Esophagus muscularis mucosa (tissue), 4 donors: ENCODE results near the gene MCRIP2. TPM values are rescaled to one million over a fixed set of nuclear protein-coding genes. Genes with fewer than 3 reads are reported as not detected.
A peak's percentile ranks its signal among the peaks of the same experiment; 100 is the strongest.

Experiments used
- DNase-seq: peaks from one replicate; pipeline ENCODE4 v3.0.0-alpha.2; 2017; ENCODE audit errors: extremely low spot score
- H3K27ac ChIP-seq, 4 donors: fragments of 200-600 bp; sonication (generic); replicated peaks in 1 of 4; 1 replicate in 3 of 4; 2 replicates in 1 of 4; pipeline ENCODE4 v1.5.1; 2016 to 2019; ENCODE audit warnings: mild to moderate bottlenecking in 1 of 4
- H3K27me3 ChIP-seq, 4 donors: fragments of 200-600 bp; sonication (generic); one replicate each; pipeline versions ENCODE4 v1.5.1 to v1.6.0; 2016 to 2019
- H3K36me3 ChIP-seq, 4 donors: fragments of 200-600 bp; sonication (generic); one replicate each; pipeline ENCODE4 v1.5.1; 2016 to 2019
- H3K4me1 ChIP-seq, 4 donors: fragments of 200-600 bp; sonication (generic); one replicate each; pipeline ENCODE4 v1.5.1; 2016 to 2019
- H3K4me3 ChIP-seq, 4 donors: fragments of 200-600 bp; sonication (generic); 1 replicate in 2 of 4; 2 replicates in 2 of 4; pipeline ENCODE4 v1.5.1; 2016 to 2019; ENCODE audit warnings: mild to moderate bottlenecking in 4 of 4, moderate library complexity in 1 of 4
- H3K9me3 ChIP-seq, 4 donors: fragments of 200-600 bp; sonication (generic); 1 replicate in 3 of 4; 2 replicates in 1 of 4; pipeline ENCODE4 v1.5.1; 2016 to 2019
- CTCF ChIP-seq, 3 experiments: fragments of 200-600 bp in 2 of 3; fragments of 450-650 bp in 1 of 3; sonication (generic) in 2 of 3; IDR thresholded peaks; one replicate each; pipeline ENCODE4 v1.5.1; 2017 to 2019; ENCODE audit warnings: antibody characterized with exemption in 3 of 3, mild to moderate bottlenecking in 2 of 3, moderate library complexity in 1 of 3
- EP300 ChIP-seq: sonication (generic); formaldehyde crosslinking; IDR thresholded peaks from one replicate; pipeline ENCODE4 v1.6.1; 2017; ENCODE audit warnings: antibody characterized with exemption
- POLR2A ChIP-seq: fragments of 450-650 bp; IDR thresholded peaks from one replicate; pipeline ENCODE4 v1.6.1; 2017; ENCODE audit warnings: antibody characterized with exemption, moderate library complexity, mild to moderate bottlenecking, low read depth
- POLR2AphosphoS5 ChIP-seq, 2 donors: sonication (generic); formaldehyde crosslinking; IDR thresholded peaks; one replicate each; pipeline ENCODE4 v1.6.1; 2017; ENCODE audit warnings: antibody characterized with exemption in 2 of 2
- WGBS: methylation state at CpG from one replicate; pipeline ENCODE4 v1.1.5; 2018; 5-methylcytosine and 5-hydroxymethylcytosine counted together
- intact Hi-C: fragments of 100-400 bp; cut with DNase I; formaldehyde crosslinking; loops from one replicate; pipeline ENCODE4 v1.15.1; 2023
- total RNA-seq, 4 donors: library from RNA; depleted of rRNA; stranded (reverse); fragments of >200 nt; gene quantifications; one replicate each; pipeline versions ENCODE4 v1.1.0 to v1.2.1, GENCODE V29; 2016

Gene MCRIP2
- total RNA-seq, 4 donors from 2014 or later, result 50.7 to 65.4 (median 59.1) TPM

GRCh38 chr16:667113-667779 lies 25.6 kb downstream of the MCRIP2 start:
- Histone ChIP-seq H3K9me3 (no peaks in the 10 kb centered on the region), H3K36me3 (peaks cover 27 to 35% (median 33%) of the 10 kb centered on the region in 4 donors), H3K4me3 (peak overlapping the region; percentile 81 to 99 (median 94)), H3K27ac (peak overlapping the region; percentile 86 to 92 (median 90)), H3K4me1 (peaks cover 15 to 28% (median 24%) of the 10 kb centered on the region in 4 donors), H3K27me3 (no peaks in the 10 kb centered on the region)
- no peak for DNase-seq
- intact Hi-C loops, result no loop called here
- TF ChIP-seq EP300, result no peak
- no peak for TF ChIP-seq CTCF (IDR thresholded peaks at IDR 0.05)
- WGBS, result 84% methylated on average over 17 of the region's 22 CpGs

GRCh38 chr16:667780-668518 lies 26.3 kb downstream of the MCRIP2 start, which contains the start of gene RHOT2:
RHOT2 (plus strand) TSS chr16:668132; CDS start chr16:668200, 68 bp downstream.
- Histone ChIP-seq H3K4me1 (peaks cover 15 to 28% (median 24%) of the 10 kb centered on the region in 4 donors), H3K36me3 (peaks cover 34 to 43% (median 40%) of the 10 kb centered on the region in 4 donors), H3K9me3 (no peaks in the 10 kb centered on the region), H3K27ac (peak within 1 kb of the TSS; percentile 86 to 92 (median 90)), H3K4me3 (peak within 1 kb of the TSS; percentile 81 to 99 (median 94)), H3K27me3 (no peaks in the 10 kb centered on the region)
- peak; percentile 98 for DNase-seq
- TF ChIP-seq CTCF (IDR thresholded peaks at IDR 0.05), result peak; percentile 96 to 98 (median 96)
- peak; percentile 52 for TF ChIP-seq POLR2A
- TF ChIP-seq POLR2AphosphoS5 (IDR thresholded peaks at IDR 0.05), result peak; percentile 81 to 88
- TF ChIP-seq EP300, result no peak
- intact Hi-C loops, result no loop called here
- 0% methylated on average over 9 of the region's 78 CpGs for WGBS

- no peak for TF ChIP-seq CTCF (IDR thresholded peaks at IDR 0.05)
- no peak for TF ChIP-seq POLR2A
- no peak for TF ChIP-seq EP300
- no peak for TF ChIP-seq POLR2AphosphoS5 (IDR thresholded peaks at IDR 0.05)
- Histone ChIP-seq H3K9me3 (no peaks in the 10 kb centered on the region), H3K4me1 (peaks cover 15 to 28% (median 24%) of the 10 kb centered on the region in 4 donors), H3K36me3 (peaks cover 41 to 49% (median 47%) of the 10 kb centered on the region in 4 donors), H3K27ac (peak overlapping the region; percentile 86 to 92 (median 90)), H3K4me3 (peak overlapping the region; percentile 81 to 99 (median 94)), H3K27me3 (no peaks in the 10 kb centered on the region)
- 45% methylated on average over 6 of the region's 50 CpGs for WGBS
- DNase-seq, result no peak
- intact Hi-C loops, result no loop called here
Observed at GRCh38 chr16:668519-669171, 27.0 kb downstream of the MCRIP2 start.

GRCh38 chr16:669666-670065 lies 28.0 kb downstream of the MCRIP2 start:
- H3K36me3 ChIP-seq, result peaks cover 42 to 56% (median 50%) of the 10 kb centered on the region in 4 donors
- TF ChIP-seq POLR2A, result no peak
- no peak for TF ChIP-seq EP300
- TF ChIP-seq POLR2AphosphoS5 (IDR thresholded peaks at IDR 0.05), result no peak
- TF ChIP-seq CTCF (IDR thresholded peaks at IDR 0.05), result no peak
- 92% methylated on average over 5 of the region's 13 CpGs for WGBS

More at GRCh38 chr16:669666-670065, 28.0 kb downstream of the MCRIP2 start:
- H3K4me3 ChIP-seq, result no peak overlapping the region
- no peak overlapping the region for H3K27ac ChIP-seq
- no peaks in the 10 kb centered on the region for H3K27me3 ChIP-seq
- no peak for DNase-seq
- no peaks in the 10 kb centered on the region for H3K9me3 ChIP-seq
- peaks cover 15 to 34% (median 26%) of the 10 kb centered on the region in 4 donors for H3K4me1 ChIP-seq
- intact Hi-C loops, result no loop called here
